Glomerular visceral epithelial cell (primary cell): ENCODE data around the gene PDXK.
A peak's percentile ranks its signal among the peaks of the same experiment; 100 is the strongest.

Experiments
- DNase-seq: peaks from one replicate; pipeline ENCODE4 v3.0.0-alpha.2; 2016; ENCODE audit errors: extremely low spot score

Gene PDXK

GRCh38 chr21:43762303-43763128 is 43.6 kb downstream of the PDXK start:
- DNase-seq = no peak

- no peak for DNase-seq
Measured at GRCh38 chr21:43763901-43764523, 45.1 kb downstream of the PDXK start.

GRCh38 chr21:43764576-43765495 is 45.9 kb downstream of the PDXK start:
- peak; percentile 77 for DNase-seq

- no peak for DNase-seq
Measured at GRCh38 chr21:43766734-43767497, 48.0 kb downstream of the PDXK start.

- no peak for DNase-seq
Measured at GRCh38 chr21:43767498-43767983, 48.6 kb downstream of the PDXK start.

- DNase-seq = peak; percentile 82
Measured at GRCh38 chr21:43767984-43768867, 49.3 kb downstream of the PDXK start.

- no peak for DNase-seq
Measured at GRCh38 chr21:43768868-43769167, 49.9 kb downstream of the PDXK start.

- DNase-seq = no peak
Measured at GRCh38 chr21:43769325-43769958, 50.5 kb downstream of the PDXK start.

GRCh38 chr21:43770066-43770655 is 51.2 kb downstream of the PDXK start:
- no peak for DNase-seq

GRCh38 chr21:43771199-43771675 is 52.3 kb downstream of the PDXK start:
- DNase-seq = no peak

GRCh38 chr21:43771698-43772424 is 52.9 kb downstream of the PDXK start:
- no peak for DNase-seq

GRCh38 chr21:43772425-43772821 is 53.5 kb downstream of the PDXK start:
- DNase-seq = no peak

- DNase-seq = no peak
Measured at GRCh38 chr21:43774163-43774562, 55.2 kb downstream of the PDXK start.

GRCh38 chr21:43775190-43775589 is 56.3 kb downstream of the PDXK start:
- DNase-seq = no peak

GRCh38 chr21:43775795-43776430 is 57.0 kb downstream of the PDXK start, which contains the start of gene CSTB:
TSS of gene CSTB (minus strand) at chr21:43776308. CDS start at chr21:43776269, 39 bp downstream.
- no peak for DNase-seq

GRCh38 chr21:43777953-43778352 is 59.0 kb downstream of the PDXK start:
- no peak for DNase-seq

GRCh38 chr21:43778469-43779335 is 59.8 kb downstream of the PDXK start:
- no peak for DNase-seq
